ENCODE data around the gene ALG12.

Gene ALG12

DNA sequence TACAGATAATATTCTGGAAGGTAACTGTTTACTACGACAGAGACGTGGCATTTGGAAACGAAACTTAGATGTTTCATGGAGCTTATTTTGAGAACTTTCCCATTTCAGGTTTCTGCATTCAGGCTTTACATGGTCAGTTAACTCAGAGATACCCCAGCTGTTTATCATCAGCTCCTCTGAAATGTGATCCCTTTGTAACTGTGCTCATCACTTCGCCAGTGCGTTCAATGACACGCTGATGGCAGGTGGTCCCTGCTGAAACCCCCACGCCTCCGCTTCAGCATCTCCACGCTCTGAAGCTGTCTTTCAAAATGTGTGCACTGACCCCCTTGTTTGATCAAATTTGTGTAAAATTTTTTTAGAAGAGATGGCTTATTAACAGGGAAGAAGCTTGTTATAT, 30.5 kb downstream of the ALG12 start:
- DNase-seq (ENCODE audit: low read depth): no peak

DNA sequence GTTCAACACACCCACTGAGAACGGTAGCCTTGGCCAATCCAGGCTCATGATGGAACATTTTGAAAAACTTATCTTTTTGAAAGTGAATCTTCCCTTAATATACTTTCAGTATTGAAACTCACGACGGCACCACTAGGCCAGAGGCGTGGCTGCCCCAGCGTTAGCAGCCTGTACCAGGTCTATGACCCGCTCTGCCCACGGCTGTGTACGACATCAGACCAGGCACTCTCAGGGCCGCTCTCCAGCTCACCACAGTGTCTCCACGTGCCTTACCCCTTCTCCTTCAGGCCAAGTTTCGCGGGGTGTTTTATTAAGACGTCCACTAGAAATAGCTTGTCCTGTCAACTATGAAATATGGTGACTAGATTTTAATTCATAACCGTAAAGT, 31.2 kb downstream of the ALG12 start:
- DNase-seq (ENCODE audit: low read depth): no peak

DNA sequence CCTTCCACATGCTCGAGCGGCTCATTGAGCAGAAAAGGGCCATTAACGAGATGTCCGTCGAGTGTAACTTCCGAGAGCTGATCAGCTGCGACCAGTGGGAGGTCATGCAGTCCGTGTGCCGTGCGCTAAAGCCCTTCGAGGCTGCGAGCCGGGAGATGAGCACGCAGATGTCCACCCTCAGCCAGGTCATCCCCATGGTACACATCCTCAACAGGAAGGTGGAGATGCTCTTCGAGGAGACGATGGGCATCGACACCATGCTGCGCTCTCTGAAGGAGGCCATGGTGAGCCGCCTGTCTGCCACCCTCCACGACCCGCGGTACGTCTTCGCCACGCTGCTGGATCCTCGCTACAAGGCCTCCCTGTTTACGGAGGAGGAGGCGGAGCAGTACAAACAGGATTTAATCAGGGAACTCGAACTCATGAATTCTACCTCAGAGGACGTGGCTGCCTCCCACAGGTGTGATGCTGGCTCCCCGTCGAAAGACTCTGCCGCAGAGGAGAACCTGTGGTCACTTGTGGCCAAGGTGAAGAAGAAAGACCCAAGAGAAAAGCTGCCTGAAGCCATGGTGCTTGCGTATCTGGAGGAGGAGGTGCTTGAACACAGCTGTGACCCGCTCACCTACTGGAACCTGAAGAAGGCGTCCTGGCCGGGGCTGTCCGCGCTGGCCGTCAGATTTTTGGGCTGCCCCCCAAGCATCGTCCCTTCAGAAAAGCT, 31.7 kb downstream of the ALG12 start:
- DNase-seq (ENCODE audit: low read depth): no peak

DNA sequence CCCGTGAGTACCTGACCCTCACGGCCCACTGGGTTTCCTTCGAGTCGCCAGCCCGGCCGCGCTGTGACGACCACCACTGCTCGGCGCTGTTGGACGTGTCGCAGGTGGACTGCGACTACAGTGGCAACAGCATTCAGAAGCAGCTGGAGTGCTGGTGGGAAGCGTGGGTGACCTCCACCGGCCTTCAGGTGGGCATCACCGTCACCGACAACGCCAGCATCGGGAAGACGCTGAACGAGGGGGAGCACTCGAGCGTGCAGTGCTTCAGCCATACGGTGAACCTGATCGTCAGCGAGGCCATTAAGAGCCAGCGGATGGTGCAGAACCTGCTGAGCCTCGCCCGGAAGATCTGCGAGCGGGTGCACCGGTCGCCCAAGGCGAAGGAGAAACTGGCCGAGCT, 32.4 kb downstream of the ALG12 start:
- DNase-seq (ENCODE audit: low read depth): no peak

DNA sequence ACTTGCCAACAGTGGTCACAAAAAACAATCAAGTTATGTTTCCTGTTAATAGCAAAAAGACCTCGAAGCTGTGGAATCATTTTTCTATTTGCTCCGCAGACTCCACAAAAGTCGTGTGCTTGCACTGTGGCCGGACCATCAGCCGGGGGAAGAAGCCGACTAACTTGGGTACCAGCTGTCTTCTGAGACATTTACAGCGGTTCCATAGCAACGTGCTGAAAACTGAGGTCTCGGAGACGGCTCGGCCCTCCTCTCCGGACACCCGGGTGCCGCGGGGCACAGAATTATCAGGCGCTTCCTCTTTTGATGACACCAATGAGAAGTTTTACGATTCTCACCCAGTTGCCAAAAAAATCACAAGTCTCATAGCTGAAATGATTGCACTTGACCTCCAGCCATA, 33.0 kb downstream of the ALG12 start:
- no peak for DNase-seq (ENCODE audit: low read depth)

DNA sequence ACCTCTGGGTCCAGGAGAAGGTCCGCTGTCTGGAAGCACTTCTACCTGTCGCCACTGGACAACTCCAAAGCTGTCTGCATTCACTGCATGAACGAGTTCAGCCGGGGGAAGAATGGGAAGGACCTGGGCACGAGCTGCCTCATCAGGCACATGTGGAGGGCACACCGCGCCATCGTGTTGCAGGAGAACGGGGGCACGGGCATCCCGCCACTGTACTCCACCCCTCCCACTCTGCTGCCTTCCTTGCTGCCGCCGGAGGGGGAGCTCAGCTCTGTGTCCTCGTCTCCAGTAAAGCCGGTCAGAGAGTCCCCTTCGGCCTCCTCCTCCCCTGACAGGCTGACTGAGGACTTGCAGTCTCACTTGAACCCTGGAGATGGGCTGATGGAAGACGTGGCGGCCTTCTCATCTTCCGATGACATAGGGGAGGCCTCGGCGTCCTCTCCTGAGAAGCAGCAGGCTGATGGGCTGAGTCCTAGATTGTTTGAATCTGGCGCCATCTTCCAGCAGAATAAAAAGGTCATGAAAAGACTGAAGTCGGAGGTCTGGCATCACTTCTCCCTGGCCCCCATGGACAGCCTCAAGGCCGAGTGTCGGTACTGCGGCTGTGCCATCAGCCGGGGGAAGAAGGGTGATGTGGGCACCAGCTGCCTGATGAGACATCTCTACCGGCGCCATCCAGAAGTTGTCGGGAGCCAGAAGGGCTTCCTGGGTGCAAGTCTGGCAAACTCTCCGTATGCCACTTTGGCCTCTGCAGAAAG, 33.6 kb downstream of the ALG12 start:
- DNase-seq (ENCODE audit: low read depth): no peak

DNA sequence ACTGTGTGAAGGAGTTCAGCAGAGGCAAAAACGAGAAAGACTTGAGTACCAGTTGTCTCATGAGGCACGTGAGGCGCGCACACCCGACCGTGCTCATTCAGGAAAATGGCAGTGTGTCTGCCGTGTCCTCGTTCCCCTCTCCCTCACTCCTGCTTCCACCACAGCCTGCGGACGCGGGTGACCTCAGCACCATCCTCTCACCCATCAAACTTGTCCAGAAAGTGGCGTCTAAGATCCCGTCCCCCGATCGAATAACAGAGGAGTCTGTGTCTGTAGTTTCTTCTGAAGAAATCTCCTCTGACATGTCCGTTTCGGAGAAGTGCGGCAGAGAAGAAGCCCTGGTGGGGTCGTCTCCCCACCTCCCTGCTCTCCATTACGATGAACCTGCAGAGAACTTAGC, 34.2 kb downstream of the ALG12 start:
- no peak for DNase-seq (ENCODE audit: low read depth)

DNA sequence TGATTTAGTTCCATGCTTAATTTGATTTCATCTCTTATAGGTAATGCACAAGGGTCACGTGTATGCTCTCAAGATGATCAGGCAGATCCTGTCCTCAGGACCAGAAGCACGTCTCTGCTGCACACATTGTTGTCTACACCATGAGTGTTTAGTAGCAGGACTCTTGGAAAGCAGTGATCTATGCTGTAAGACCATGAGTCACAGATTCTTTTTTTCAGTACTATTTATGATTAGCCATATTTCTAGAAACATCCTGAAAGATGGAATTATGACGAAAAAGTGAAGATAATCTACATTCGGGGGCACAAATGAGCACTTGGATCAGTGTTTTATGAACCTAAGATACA, 35.0 kb downstream of the ALG12 start:
- DNase-seq (ENCODE audit: low read depth): no peak

DNA sequence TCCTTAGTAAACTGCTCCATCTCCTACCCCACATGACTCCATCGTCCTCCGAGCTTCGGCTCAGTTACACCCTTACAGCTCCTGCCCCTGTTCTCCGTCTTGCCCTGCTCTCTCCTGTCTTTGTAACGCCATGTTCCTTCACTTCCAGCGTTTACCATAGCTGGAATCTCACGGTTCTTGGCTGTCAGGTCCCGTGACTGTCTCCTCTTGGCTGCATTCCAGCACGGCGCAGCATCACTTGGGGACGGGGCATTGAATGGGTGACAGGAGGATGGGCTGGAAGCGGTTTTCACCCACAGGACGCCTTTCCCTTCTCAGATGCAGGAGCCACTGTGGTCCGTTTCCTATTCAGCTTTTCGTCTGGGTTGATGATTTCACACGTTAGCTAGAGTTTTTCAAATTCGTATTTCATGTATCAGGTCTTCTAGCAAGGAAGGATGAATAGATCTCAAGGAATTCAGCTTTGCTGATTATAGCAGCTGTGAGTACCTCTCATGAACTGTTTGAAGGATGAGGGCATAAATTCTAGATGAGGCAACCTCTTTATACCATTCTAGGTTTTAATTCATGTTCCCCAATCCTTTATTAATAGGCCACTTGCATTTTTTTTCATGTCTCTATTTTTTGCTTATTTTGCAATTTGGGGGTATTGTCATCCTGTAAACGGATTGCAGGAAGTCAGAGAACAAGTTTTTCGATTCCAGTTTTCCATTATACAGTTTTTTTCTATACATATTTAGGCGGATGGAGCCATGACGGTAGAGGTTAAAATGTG, 35.5 kb downstream of the ALG12 start:
- DNase-seq (ENCODE audit: low read depth): no peak

DNA sequence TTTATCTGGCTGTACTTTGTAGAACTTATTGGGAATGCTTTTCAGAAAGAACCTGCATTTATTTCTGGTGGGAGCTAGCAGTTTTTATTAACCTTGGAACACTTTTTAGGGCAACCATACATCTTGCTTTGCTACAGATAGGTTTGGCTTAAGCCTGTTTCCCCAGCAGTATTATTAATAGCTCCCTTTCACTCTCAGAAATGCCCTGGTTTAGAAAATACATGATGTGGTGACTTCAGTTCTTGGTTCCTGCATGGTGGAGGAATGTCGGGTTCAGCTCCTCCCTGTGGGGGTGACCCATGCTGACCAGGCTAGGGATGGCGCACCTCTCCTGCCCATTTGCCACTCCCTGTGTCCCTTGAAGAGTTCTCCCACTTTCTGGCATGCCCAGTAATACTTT, 36.4 kb downstream of the ALG12 start:
- DNase-seq (ENCODE audit: low read depth): no peak

DNA sequence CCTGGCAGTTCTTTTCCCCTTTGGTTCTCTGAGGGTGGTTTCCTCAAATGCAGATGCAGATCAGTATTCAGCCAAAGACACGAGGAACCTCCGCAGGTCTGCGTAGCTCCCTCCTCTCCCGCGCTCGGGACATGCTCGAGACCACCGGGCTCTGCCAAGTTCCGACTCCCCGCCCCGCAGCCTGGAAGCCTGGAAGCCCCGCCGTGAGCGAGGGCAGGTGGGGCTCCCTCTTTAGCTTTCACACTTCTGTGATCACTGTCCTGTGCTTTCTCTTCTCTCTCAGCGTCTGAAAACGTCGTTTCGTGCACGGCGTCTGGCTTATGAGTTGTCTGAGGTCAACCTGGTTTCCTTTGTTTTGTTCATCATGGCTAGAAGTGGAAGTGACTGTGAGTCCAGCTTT, 38.0 kb downstream of the ALG12 start:
- DNase-seq (ENCODE audit: low read depth): no peak

DNA sequence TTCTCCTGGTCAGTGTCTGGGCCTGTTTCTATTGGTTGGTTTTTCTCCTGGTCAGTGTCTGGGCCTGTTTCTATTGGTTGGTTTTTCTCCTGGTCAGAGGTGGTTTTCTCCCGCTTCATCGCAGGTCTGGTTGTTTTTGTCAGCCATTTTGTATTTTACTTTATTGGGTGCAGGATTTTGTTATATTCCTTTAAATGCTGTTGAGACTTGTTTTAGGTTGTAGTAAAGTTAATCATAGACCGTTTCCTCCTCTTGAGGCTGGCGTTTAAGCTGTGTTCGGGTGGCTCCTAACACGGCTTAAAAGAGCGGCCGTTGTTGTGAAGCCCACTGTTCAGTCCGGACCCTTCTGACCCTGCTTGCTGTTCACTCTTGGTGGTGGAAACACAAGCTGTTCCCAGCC, 38.4 kb downstream of the ALG12 start:
- no peak for DNase-seq (ENCODE audit: low read depth)

DNA sequence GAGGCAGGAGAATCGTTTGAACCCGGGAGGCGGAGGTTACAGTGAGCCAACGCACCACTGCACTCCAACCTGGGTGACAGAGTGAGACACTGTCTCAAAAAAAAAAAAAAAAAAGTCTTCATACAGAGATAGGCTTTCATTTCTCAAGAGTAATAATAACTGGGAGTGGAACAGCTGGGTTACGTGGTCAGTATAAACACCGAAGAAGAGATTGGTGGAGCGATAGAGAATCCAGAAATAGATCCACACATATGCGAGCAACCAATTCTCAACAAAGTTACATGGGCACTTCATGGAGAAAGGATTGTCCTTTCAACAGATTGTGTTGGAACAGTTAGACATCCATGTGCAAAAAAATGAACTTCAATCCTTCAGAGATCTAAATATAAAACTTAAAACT, 40.0 kb downstream of the ALG12 start:
- no peak for DNase-seq (ENCODE audit: low read depth)

DNA sequence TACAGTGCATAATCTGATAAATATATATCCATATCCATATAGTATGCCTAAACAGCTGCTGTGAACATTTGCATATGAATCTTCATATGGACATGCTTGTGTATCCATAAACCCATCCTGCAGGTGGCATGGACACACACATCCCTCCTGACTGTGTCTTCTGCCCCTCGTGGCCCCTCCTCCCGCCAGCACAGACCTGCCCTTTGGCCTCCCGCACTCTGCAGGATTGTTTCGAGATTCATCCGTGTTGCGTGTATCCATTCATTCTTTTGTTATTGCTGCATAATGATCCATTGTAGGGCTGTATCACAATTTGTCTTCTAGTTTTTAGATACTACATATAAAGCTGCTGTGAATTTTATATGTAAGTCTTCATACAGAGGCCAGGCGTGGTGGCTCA, 40.6 kb downstream of the ALG12 start:
- DNase-seq (ENCODE audit: low read depth): no peak

DNA sequence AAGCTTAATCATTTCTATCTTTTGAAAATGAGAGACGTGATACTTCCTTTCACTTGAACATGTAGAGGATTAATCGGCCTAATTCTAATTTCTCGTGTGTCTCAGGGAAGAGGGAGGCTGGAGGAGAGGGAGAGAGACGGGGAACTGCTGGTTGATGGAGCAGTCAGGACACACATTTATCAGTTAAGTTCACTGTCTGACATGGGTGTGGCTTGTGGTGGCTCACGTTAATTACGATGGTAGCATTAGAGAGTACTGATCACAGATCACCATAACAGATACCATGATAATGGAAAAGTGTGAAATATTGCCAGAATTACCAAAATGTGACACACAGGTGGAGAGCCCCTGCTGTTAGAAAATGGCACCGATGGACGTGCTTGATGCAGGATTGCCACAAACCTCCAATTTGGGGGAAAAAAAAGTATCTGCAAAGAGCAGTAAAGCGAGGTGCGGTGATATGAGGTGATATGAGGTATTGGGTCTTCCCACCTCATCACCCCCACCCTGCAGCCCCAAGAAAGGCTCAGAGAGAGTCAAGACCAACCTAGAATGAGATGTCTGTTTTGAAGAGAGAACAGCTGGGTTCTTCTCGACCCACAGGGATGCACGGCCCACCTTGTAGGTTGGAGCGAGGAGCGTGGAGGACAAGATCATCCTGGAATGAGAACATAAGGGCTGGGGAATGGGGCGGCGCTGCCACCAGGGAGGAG, 44.9 kb downstream of the ALG12 start:
- DNase-seq (ENCODE audit: low read depth): no peak

DNA sequence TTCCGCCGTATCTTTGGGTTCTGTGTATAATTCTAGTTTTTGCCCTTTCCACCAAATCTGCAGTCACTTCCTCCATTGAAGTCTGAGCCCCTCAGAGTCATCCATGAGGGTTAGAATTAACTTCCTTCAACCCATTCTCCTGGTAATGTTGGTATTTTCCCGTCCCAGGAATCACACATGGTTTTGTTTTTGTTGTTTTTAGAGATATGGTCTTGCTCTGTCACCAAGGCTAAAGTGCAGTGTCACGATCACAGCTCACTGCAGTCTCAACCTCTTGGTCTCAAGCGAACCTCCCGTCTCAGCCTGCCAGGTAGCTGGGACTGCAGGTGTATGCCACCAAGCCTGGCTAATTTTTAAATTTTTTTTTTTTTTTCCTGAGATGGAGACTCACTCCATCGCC, 45.9 kb downstream of the ALG12 start:
- no peak for DNase-seq (ENCODE audit: low read depth)

DNA sequence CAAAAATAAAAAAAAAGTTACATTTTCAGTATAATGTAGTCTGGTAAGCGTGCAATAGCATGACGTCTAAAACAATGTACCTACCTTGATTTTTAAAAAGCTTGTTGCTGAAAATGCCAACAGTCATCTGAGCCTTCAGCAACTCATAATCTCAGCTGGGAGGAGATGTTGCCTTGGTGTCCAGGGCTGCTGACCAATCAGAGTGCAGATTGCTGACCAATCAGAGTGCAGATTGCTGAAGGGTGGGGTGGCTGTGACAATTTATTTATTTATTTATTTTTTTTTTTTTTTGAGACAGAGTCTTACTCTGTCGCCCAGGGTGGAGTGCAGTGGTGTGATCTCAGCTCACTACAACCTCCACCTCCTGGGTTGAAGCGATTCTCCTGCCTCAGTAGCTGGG, 46.8 kb downstream of the ALG12 start:
- DNase-seq (ENCODE audit: low read depth): no peak

DNA sequence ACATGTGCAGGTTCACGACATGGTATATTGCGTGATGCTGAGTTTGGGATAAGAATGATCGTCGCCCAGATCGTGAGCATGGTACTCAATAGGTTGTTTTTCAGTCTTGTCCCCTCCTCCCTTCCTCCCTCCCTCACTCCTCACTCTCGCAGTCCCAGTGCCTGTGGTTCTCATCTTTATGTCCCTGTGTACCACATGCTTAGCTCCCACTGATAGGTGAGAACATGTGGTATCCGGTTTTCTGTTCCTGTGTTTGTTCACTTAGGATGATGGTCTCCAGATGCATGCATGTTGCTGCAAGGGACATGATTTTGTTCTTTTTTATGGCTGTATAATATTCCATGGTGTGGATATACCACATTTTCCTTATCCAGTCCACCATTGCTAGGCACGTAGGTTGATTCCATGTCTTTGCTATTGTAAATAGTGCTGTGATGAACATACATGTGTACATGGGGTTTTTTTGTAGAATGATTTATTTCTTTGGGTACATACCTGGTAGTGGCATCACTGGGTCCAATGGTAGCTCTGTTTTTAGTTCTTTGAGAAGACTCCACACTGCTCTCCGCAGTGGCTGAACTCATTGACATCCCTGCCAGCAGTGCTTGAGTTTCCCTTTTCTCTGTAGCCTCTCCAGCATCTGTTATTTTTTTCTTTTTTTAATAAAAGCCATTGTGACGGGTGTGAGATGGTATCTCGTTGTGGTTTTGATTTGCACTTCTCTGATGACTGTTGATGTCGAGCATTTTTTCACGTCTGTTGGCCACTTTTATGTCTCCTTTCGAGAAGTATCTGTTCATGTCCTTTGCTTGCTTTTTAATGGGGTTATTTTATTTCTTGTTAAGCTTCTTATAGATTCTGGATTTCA, 48.2 kb downstream of the ALG12 start:
- DNase-seq (ENCODE audit: low read depth): no peak

DNA sequence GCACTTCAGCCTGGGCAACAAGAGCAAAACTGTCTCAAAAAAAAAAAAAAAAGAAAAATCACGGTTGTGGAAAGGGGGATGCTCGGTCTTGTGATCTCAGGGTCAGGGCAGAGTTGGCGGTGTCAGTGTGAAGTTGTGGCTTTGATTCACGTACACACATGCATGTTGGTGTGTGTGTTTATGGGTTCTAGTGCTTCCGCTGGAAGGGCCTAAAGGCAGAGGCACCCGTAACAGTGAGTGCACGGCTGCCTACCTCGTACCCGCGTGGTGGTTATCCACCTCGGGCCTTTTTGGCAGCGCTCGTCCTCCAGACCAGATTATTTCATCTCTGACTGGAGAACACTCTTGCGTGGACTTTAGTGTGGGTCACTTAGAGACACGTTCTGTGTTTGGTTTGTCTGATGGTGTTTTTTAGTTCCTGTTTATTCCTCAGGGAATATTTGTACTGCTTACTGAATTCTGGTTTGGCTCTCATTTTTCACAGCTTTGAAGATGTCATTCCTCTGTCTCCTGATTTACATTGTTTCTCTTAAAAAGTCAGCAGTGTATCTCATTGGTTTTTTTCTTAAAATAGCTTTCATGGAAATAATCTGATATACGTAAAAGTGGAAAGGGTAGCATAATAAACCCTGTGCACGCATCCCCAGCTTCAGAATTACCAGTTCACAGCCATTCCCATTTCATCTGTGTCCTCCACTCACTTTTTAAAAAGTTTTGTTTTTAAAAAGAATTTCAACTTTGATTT, 49.0 kb downstream of the ALG12 start:
- DNase-seq (ENCODE audit: low read depth): no peak

DNA sequence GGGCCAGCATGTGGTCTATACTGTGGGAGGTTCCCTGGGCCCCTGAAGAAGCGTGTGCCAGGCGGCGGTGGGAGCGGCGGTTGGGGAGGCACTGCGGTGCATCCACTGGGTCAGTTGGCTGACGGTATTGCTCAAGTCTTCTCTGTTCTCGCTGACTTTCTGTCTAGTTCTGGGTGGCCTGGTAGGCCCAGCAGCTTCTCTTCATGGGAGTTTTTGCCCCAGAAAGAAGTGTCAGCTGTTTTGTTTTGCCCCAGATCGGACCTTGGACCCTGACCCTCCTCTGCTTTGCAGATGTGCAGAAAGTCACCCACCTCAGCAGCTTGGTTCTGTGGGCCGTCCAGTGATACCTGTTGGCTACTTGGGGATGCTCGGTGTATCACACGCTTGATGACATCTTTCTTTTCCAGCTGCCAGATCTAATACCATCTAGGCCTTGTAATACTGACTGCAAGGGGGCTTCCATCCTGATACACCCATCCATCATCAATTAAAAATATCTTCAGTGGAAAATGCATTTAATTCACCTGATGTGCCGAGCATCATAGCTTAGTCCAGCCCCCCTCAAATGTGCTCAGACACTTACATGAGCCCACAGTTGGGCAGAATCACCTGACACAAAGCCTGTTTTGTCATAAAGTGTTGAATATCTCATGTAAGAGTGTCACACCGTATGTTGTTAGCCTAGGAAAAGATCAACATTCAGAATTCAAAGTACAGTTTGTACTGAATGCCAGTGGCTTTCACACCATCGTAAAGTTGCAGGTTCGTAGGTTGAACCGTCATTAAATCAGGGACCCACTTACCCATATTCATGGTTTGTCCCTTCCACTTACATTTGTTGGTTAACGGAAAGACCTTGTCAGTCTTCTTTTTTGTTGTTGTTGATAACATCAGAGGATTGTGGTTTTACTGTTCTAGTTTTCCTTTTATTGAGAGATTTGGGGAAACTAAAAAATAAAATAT, 50.7 kb downstream of the ALG12 start:
- no peak for DNase-seq (ENCODE audit: low read depth)
